ENCODE measurements around the gene DMRT1.
A peak's percentile ranks its signal among the peaks of the same experiment; 100 is the strongest.

Gene DMRT1

GRCh38 chr9:926976-927375 lies 85.5 kb downstream of the DMRT1 start:
- DNase-seq = no peak

- peak in 1 of 2 experiments; percentile 29 for DNase-seq
Measured at GRCh38 chr9:928363-929042, 87.0 kb downstream of the DMRT1 start.

- no peak for DNase-seq
Measured at GRCh38 chr9:929719-930118, 88.2 kb downstream of the DMRT1 start.

DNA sequence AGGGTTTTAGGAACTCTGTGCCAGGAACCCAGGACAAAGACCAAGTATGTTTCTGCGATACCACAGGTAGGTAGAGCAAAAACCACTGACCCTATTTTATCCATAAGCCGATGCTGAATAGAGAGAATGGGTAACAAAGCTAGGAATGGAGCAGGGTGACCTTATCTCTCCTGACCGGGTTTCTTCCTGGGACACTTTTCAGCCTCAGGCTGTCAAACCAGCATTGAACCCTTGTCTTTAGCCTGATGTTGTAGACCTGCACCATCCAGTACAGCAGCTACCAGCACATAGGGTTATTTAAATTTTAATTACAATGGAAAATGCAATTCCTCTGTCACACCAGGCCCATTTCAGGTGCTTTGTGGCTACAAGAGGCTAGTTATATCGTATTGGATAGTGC lies 91.9 kb downstream of the DMRT1 start:
- DNase-seq = no peak

- no peak for DNase-seq
Measured at GRCh38 chr9:935348-935965, 94.0 kb downstream of the DMRT1 start.

DNA sequence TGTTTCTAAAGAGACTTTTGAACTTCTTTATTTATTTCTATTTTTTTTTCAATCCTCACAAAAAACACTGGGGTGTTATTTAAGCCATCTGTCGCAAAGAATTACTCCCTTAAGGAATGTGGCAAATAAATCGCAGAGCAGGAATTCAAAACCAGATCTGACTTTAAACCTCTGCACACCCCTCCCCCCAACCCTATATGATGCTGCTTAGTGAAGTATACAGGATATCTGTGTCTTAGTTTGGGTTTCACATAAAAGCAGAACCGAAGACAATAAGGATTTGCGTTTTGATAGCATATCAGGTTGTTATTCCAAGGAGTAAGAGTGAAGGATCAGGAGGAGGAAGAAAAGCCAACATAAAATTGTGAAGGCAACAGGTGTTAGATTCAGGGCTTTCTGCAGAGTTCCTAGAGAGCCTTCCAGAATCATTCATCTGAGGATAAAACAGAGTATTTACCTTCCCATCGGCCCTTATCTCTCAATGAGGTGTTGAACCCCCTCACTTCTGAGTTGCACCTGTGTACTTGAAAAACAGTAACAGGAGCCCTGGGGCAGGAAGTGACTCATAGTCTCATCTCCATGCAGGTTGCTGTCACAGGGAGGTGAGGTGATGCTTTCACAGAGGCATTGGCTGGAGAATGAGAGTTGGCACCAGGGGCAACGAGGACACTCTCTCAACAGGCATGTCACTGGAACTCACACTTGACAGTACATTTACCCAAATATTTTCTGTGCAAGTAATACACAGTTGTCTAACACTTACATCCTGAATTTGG lies 101.5 kb downstream of the DMRT1 start:
- no peak for DNase-seq

- DNase-seq = no peak
Measured at GRCh38 chr9:947985-948384, 106.5 kb downstream of the DMRT1 start.

DNA sequence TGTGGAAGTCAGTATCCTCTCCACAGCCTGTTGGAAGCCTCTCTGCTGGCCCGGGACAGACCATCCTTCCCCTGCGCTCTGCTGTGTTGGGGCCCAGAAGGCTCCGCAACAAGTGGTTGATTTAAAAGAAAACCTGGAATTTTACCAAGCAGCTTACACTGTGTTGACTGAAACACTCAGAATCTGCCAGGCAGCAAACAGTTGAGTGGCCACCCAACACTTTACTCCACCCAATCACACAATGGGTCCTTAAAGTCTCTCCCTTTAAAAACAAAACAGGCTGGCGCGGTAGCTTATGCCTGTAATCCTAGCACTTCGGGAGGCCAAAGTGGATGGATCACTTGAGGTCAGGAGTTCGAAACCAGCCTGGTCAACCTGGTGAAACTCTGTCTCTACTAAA lies 107.0 kb downstream of the DMRT1 start:
- no peak for DNase-seq

DNA sequence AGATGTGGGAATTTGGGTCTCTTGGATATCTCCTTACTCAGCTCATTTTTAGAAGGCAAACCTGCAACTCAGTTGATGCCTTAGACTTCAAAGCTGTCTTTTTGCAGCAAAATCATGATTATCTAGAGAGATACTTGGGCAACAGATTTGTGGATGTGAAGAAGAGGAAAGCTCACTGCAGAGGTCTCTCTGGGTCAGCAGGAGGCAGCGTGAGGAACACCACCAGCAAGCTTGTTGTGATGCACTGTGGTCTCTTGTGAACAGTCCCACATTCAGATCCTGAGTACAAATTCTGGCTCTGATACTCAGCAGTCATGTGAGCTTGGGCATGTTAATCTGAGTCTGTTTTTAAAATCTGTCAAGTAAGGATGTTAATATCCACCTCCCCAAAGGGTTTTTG lies 108.6 kb downstream of the DMRT1 start:
- no peak for DNase-seq

GRCh38 chr9:952546-952945 lies 111.0 kb downstream of the DMRT1 start:
- no peak for DNase-seq

GRCh38 chr9:959105-959504 lies 117.6 kb downstream of the DMRT1 start:
- no peak for DNase-seq

DNA sequence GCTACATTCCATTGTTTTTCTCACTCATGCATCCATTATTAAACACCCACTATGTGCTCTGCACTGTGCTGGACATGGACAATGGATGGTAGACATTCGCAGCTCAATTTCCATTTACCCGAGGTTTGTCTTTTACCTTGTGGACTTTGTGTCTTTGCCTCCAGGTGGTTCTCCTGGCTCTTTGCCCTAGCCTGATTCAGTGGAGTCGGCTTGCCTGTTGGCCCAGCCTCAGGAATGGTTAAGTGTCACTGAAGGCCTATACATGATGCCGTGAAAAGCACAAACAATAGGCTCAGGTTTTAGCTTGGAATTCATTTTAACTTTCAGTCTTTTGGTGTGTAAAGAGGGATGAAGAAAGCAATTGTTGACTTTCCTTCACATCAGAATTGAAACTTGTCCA lies 118.4 kb downstream of the DMRT1 start:
- DNase-seq = no peak

GRCh38 chr9:962023-962422 lies 120.5 kb downstream of the DMRT1 start:
- no peak for DNase-seq

DNA sequence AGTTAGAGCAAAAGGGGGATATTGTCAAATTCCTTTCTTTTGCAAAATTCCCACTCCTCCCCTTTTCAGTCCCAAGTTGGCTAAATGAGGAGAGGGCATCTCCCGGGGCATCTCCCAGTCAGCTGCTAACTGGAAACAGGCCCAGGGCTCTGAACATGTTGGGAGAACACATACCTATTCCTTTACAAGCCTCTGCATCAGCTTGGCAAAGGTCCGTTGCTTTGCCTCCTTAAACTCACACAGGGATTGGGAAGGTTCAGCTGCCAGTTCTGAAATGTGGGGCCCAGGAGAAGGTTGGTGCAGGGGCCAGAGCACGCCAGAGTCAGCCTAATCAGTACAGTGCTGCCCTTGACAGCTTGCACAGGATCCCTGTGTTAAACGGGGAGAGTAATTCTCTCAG lies 124.0 kb downstream of the DMRT1 start:
- DNase-seq = peak in 1 of 2 experiments; percentile 57

- DNase-seq = no peak
Measured at GRCh38 chr9:966870-967269, 125.4 kb downstream of the DMRT1 start.

DNA sequence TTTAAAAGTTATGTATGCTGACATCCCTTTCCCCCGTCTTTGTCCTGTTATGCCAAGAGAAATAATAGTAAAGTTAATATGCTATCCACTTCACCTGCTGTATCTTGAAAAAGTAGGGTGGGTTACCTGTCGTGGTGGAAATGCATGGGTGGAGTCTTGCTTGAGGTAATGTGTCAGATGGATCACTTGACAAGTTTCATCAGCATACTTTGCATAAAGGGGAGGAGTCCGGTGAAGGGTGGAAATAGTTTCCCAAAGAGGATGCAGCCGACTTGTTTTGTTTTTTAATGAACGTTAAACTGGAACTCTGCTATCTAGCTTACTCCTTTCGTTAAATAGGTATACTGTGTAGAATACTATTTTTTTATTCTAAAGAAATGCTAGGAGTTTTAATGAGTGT lies 125.9 kb downstream of the DMRT1 start:
- DNase-seq = peak; percentile 58 to 78

- DNase-seq = peak; percentile 31 to 69
Measured at GRCh38 chr9:967903-968641, 126.6 kb downstream of the DMRT1 start.

GRCh38 chr9:969310-970150 lies 128.0 kb downstream of the DMRT1 start:
- no peak for DNase-seq

DNA sequence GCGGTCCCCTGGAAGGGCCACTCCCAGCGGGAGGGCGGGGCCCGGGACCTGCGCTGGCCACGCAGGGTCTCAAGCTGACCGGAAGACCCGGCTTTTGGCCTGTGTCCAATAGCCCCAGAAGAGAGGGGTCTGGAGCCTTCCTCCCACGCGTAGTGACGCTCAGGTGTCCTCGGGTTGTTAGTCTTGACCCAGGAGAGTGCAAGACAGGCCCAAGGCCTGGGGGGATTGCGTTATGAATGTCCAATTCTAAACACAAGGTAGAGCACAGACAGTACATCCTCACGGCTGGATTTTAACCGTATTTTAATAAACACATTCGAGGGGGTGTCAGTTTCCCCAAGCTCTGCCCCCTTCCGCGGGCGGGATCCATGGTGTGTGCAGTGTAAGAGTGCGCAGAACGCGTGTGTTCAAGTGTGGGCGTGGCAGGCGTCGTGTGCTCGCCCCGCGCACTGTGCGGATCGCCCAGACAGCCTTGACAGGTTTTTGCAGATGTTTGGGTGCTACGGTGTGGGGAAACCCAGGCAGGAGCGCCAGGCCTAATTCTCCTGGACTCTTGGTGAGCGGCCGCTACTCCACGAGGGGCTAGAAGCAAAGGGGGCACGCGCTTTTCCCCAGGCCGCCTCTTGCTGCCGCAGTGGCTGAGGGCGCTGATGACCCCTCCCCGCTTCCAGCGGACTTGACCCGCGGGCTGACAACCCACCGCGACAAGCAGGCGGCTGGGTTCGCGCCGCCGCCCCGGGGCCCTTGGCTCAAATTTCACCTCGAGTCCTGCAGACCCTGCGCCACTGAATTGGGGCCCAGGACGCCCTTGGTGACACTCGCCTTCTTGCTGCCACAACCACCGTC lies 128.9 kb downstream of the DMRT1 start:
- no peak for DNase-seq

- DNase-seq = no peak
Measured at GRCh38 chr9:971901-972500, 130.5 kb downstream of the DMRT1 start.
